HepG2 (cell line): ENCODE data around the gene MORF4L2. TPM values are rescaled to one million over a fixed set of nuclear protein-coding genes. Genes with fewer than 3 reads are reported as not detected.

Source experiments
- ATAC-seq: fragments of 200-7000 bp; cut with Tn5 transposase; 3 replicates; pipeline ENCODE4 v1.9.1; 2020; ENCODE audit warnings: mild to moderate bottlenecking, moderate library complexity
- BruUV-seq: library from RNA; stranded (reverse); fragments of 400-500 nt; replicated peaks from 2 replicates; lab custom pipeline; 2021; lab: Mats Ljungman, UMichigan
- CTCF ChIA-PET: fragments of 300-600 bp; formaldehyde crosslinking; extraction: SDS; loops from one replicate; lab custom pipeline; 2021; ENCODE audit warnings: low total read pairs, inconsistent platforms, low intra/inter-chr PET ratio; lab: Yijun Ruan, JAX
- POLR2A ChIA-PET: fragments of 350-600 bp; sonication (Branson Sonifier 250); formaldehyde crosslinking; loops from one replicate; lab custom pipeline; 2020; ENCODE audit warnings: antibody characterized with exemption, inconsistent platforms; lab: Yijun Ruan, JAX
- DNase-seq: peaks from one replicate; pipeline ENCODE4 v3.0.0-alpha.2; 2015; ENCODE audit warnings: low spot score
- FAIRE-seq: peaks from 3 replicates; lab custom pipeline; 2011; peaks lifted over from hg19 to GRCh38; lab: Jason Lieb, UNC
- H2AFZ ChIP-seq: one replicate; pipeline ENCODE4 v1.6.1; 2011; ENCODE audit warnings: low read length, inconsistent platforms
- H3K27ac ChIP-seq: fragments of 300-600 bp; 3 replicates; pipeline ENCODE4 v1.8.0; 2011; ENCODE audit warnings: mixed run types, mild to moderate bottlenecking, mixed read lengths, low read length, inconsistent platforms; ENCODE audit not compliant: insufficient read depth; ENCODE audit errors: extremely low read length
- H3K27me3 ChIP-seq, 2 experiments: fragments of 200-600 bp in 1 of 2; 2 replicates in 1 of 2; 3 replicates in 1 of 2; pipeline versions ENCODE4 v1.6.0 to v1.8.0; 2011; ENCODE audit warnings: low read length in 2 of 2, mild to moderate bottlenecking in 2 of 2, moderate library complexity in 2 of 2, inconsistent platforms in 1 of 2; ENCODE audit not compliant: insufficient read depth in 2 of 2, control insufficient read depth in 1 of 2
- H3K36me3 ChIP-seq, 2 experiments: fragments of 200-600 bp in 1 of 2; replicated peaks in 1 of 2; 2 replicates in 1 of 2; 3 replicates in 1 of 2; pipeline versions ENCODE4 v1.5.1 to v1.8.0; 2011; ENCODE audit warnings: low read length in 2 of 2, inconsistent platforms in 1 of 2; ENCODE audit not compliant: insufficient read depth in 2 of 2, control insufficient read depth in 1 of 2
- H3K4me1 ChIP-seq: 2 replicates; pipeline ENCODE4 v1.5.1; 2012; ENCODE audit warnings: low read length, inconsistent platforms; ENCODE audit not compliant: insufficient read depth
- H3K4me2 ChIP-seq: 2 replicates; pipeline ENCODE4 v1.6.0; 2011; ENCODE audit warnings: low read depth, low read length, inconsistent platforms
- H3K4me3 ChIP-seq, 3 experiments: fragments of 200-600 bp in 1 of 3; sonication (generic), shearing (Covaris generic) in 1 of 3; replicated peaks in 1 of 3; 2 replicates each; pipeline ENCODE4 v1.5.1; 2011 to 2016; ENCODE audit warnings: low read length in 3 of 3, inconsistent platforms in 2 of 3, low read depth in 2 of 3, mild to moderate bottlenecking in 2 of 3, control low read depth in 1 of 3, mixed read lengths in 1 of 3; ENCODE audit not compliant: insufficient read depth in 1 of 3
- H3K79me2 ChIP-seq: one replicate; pipeline ENCODE4 v1.6.1; 2011; ENCODE audit warnings: low read length, inconsistent platforms; ENCODE audit not compliant: insufficient read depth
- H3K9ac ChIP-seq: 2 replicates; pipeline ENCODE4 v1.6.0; 2011; ENCODE audit warnings: mild to moderate bottlenecking, low read depth, low read length, inconsistent platforms; ENCODE audit not compliant: insufficient read depth
- H3K9me3 ChIP-seq: 2 replicates; pipeline ENCODE4 v1.5.1; 2012; ENCODE audit warnings: mild to moderate bottlenecking, low read length
- H4K20me1 ChIP-seq: 2 replicates; pipeline ENCODE4 v1.6.0; 2011; ENCODE audit warnings: inconsistent platforms, mild to moderate bottlenecking, low read length, moderate library complexity; ENCODE audit not compliant: insufficient read depth
- ATRX ChIP-seq: sonication (generic); formaldehyde crosslinking; IDR thresholded peaks from 2 replicates; pipeline ENCODE4 v1.4.0; 2020; ENCODE audit warnings: missing genetic modification reagents, borderline replicate concordance
- KDM1A ChIP-seq: IDR thresholded peaks from 2 replicates; pipeline ENCODE4 v1.6.1; 2016; ENCODE audit warnings: missing compliant biosample characterization
- NR2F1 ChIP-seq, 2 experiments: fragments of 450-650 bp in 1 of 2; formaldehyde crosslinking in 1 of 2; IDR thresholded peaks; 2 replicates each; pipeline versions ENCODE4 v1.5.0 to v1.6.1; 2016 to 2020; ENCODE audit warnings: mild to moderate bottlenecking in 1 of 2, missing compliant biosample characterization in 1 of 2, missing genetic modification reagents in 1 of 2, moderate library complexity in 1 of 2
- POLR2A ChIP-seq, 2 experiments: IDR thresholded peaks; 2 replicates each; pipeline ENCODE4 v1.6.1; 2011; ENCODE audit warnings: low read depth in 2 of 2, low read length in 2 of 2, mild to moderate bottlenecking in 1 of 2, moderate library complexity in 1 of 2; ENCODE audit not compliant: insufficient read depth in 1 of 2
- RBFOX2 ChIP-seq: fragments of 200-400 bp; formaldehyde crosslinking; IDR thresholded peaks from 2 replicates; pipeline ENCODE4 v1.6.1; 2017; ENCODE audit warnings: low read depth, mild to moderate bottlenecking, low read length
- YEATS4 ChIP-seq: sonication (generic); formaldehyde crosslinking; IDR thresholded peaks from 2 replicates; pipeline ENCODE4 v1.4.0; 2020; ENCODE audit warnings: missing genetic modification reagents, borderline replicate concordance
- ZEB1 ChIP-seq: IDR thresholded peaks from 2 replicates; pipeline ENCODE4 v1.6.1; 2012; ENCODE audit warnings: mild to moderate bottlenecking, low read depth, inconsistent platforms; ENCODE audit not compliant: insufficient replicate concordance
- WGBS: methylation state at CpG from one replicate; pipeline ENCODE4 v1.1.6; 2017; ENCODE audit warnings: low lambda C conversion rate; 5-methylcytosine and 5-hydroxymethylcytosine counted together
- in situ Hi-C: cut with HindIII; loops from 2 replicates; pipeline ENCODE4 v1.10.0; 2017; ENCODE audit warnings: low pct_unique_long_range_greater_than_20kb; ENCODE audit not compliant: extremely low pct_ligation_motif_present
- intact Hi-C: fragments of 100-400 bp; cut with micrococcal nuclease; formaldehyde crosslinking; loops from one replicate; pipeline ENCODE4 v1.10.0; 2022; ENCODE audit not compliant: unreplicated experiment
- polyA plus RNA-seq, 8 experiments: library from polyadenylated mRNA; depleted of rRNA in 3 of 8; stranded (reverse) in 7 of 8; unstranded in 1 of 8; fragments of >200 nt; fragmentation: Illumina TruSeq in 4 of 8; extraction: Trizol in 4 of 8; gene quantifications; 2 replicates each; pipeline versions ENCODE4 v1.2.1 to v1.2.3, GENCODE V29; 2011 to 2016; ENCODE audit warnings: low read depth in 4 of 8, missing spikeins in 1 of 8, mixed read lengths in 1 of 8; ENCODE audit not compliant: insufficient read depth in 1 of 8
- total RNA-seq, 5 experiments: library from RNA; depleted of rRNA; stranded (reverse); fragments of >200 nt; fragmentation: Illumina TruSeq; extraction: Trizol; gene quantifications; 2 replicates each; pipeline ENCODE4 v1.2.3, GENCODE V29; 2016; ENCODE audit warnings: low read depth in 1 of 5
- TF ChIP-seq, protein P1 (sequence below): sonication (generic); formaldehyde crosslinking; IDR thresholded peaks from 2 replicates; pipeline ENCODE4 v1.8.1; 2023; ENCODE audit warnings: mild to moderate bottlenecking, missing genetic modification reagents
- TF ChIP-seq, protein P2 (sequence below): sonication (generic); formaldehyde crosslinking; IDR thresholded peaks from 2 replicates; pipeline ENCODE4 v1.5.1; 2020; ENCODE audit warnings: mild to moderate bottlenecking, missing genetic modification reagents, moderate library complexity

MORF4L2 gene
- total and polyA plus RNA-seq, 2 of the 13 experiments (the other 11 are each of a cell fraction or from before 2014, with no cell fraction given), result 358 to 469 TPM

DNA sequence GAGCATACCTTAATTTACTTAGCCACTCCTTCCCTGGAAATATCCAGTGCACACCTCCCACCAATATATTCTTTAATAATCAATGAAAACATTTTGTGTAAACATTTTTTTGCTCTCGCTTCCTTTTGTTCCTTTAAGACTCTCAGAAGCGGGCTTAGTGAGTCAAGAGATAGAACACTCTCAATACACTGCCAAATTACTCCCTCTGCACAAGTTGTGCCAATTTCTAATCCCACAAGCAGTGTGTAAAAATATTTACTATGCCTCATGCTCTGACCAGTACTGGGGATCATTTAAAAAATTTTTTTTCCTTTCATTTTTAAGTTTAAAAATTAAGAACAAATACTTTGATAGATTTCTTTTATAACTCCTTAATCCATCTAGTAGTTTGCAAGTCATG, 5.1 kb downstream of the MORF4L2 start:
- 100% methylated on average over 2 of the region's 2 CpGs for WGBS
- Histone ChIP-seq H4K20me1 (peaks cover 17% of the 10 kb centered on the region; the same call in 1 of the 2 replicates), H2AFZ (no peak overlapping the region), H3K36me3 (peaks cover 4 to 31% of the 10 kb centered on the region in 2 experiments; a peak in 3 of 5 replicates), H3K9ac (no peak overlapping the region), H3K4me2 (no peak overlapping the region), H3K9me3 (no peaks in the 10 kb centered on the region), H3K27ac (no peak overlapping the region), H3K27me3 (no peaks in the 10 kb centered on the region), H3K4me1 (peaks cover 16% of the 10 kb centered on the region), H3K4me3 (no peak overlapping the region), H3K79me2 (peaks cover 29% of the 10 kb centered on the region)
- no TSS peak for BruUV-seq
- in situ Hi-C loops (loop anchor here (25.0 kb wide), 1 partner anchor 481 kb away; the partner anchor contains the start of genes FAM199X and SLC25A53), intact Hi-C loops (no loop called here)
- ChIA-PET CTCF (no interaction called here), POLR2A (no interaction called here)
- TF ChIP-seq YEATS4 (CRISPR knock-in tag) (no peak), ZEB1 (no peak), ATRX (no peak), RBFOX2 (peak; percentile 59; the same call in 1 of the 2 replicates), KDM1A (CRISPR knock-in tag) (no peak), POLR2A (IDR thresholded peaks at IDR 0.05; ENCODE audit: insufficient read depth in 1 of 2, low read depth in 2 of 2, low read length in 2 of 2) (0 out of 4 replicates have a peak, but pooled peaks of 1 of the 2 experiments have one; percentile 2), NR2F1 (CRISPR knock-in tag; IDR thresholded peaks at IDR 0.05) (no peak)
- TF ChIP-seq, protein P1, sequence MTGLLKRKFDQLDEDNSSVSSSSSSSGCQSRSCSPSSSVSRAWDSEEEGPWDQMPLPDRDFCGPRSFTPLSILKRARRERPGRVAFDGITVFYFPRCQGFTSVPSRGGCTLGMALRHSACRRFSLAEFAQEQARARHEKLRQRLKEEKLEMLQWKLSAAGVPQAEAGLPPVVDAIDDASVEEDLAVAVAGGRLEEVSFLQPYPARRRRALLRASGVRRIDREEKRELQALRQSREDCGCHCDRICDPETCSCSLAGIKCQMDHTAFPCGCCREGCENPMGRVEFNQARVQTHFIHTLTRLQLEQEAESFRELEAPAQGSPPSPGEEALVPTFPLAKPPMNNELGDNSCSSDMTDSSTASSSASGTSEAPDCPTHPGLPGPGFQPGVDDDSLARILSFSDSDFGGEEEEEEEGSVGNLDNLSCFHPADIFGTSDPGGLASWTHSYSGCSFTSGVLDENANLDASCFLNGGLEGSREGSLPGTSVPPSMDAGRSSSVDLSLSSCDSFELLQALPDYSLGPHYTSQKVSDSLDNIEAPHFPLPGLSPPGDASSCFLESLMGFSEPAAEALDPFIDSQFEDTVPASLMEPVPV (CRISPR knock-in tag), result no peak
- TF ChIP-seq, protein P2, sequence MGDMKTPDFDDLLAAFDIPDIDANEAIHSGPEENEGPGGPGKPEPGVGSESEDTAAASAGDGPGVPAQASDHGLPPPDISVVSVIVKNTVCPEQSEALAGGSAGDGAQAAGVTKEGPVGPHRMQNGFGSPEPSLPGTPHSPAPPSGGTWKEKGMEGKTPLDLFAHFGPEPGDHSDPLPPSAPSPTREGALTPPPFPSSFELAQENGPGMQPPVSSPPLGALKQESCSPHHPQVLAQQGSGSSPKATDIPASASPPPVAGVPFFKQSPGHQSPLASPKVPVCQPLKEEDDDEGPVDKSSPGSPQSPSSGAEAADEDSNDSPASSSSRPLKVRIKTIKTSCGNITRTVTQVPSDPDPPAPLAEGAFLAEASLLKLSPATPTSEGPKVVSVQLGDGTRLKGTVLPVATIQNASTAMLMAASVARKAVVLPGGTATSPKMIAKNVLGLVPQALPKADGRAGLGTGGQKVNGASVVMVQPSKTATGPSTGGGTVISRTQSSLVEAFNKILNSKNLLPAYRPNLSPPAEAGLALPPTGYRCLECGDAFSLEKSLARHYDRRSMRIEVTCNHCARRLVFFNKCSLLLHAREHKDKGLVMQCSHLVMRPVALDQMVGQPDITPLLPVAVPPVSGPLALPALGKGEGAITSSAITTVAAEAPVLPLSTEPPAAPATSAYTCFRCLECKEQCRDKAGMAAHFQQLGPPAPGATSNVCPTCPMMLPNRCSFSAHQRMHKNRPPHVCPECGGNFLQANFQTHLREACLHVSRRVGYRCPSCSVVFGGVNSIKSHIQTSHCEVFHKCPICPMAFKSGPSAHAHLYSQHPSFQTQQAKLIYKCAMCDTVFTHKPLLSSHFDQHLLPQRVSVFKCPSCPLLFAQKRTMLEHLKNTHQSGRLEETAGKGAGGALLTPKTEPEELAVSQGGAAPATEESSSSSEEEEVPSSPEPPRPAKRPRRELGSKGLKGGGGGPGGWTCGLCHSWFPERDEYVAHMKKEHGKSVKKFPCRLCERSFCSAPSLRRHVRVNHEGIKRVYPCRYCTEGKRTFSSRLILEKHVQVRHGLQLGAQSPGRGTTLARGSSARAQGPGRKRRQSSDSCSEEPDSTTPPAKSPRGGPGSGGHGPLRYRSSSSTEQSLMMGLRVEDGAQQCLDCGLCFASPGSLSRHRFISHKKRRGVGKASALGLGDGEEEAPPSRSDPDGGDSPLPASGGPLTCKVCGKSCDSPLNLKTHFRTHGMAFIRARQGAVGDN, result no peak
- FAIRE-seq, result no peak
- DNase-seq, result no peak
- ATAC-seq, result no peak
